Suprapubic skin (tissue), 4 donors: ENCODE data around the gene CLSTN1.

Source experiments
- CTCF ChIP-seq, 2 donors: fragments of 200-600 bp in 1 of 2; fragments of 450-650 bp in 1 of 2; sonication (generic) in 1 of 2; IDR thresholded peaks; one replicate each; pipeline ENCODE4 v1.5.1; 2016 to 2019; ENCODE audit warnings: antibody characterized with exemption in 2 of 2, mild to moderate bottlenecking in 1 of 2, moderate library complexity in 1 of 2
- EP300 ChIP-seq: sonication (generic); formaldehyde crosslinking; IDR thresholded peaks from one replicate; pipeline ENCODE4 v1.6.1; 2017; ENCODE audit warnings: antibody characterized with exemption
- POLR2A ChIP-seq, 2 donors: fragments of 450-650 bp; IDR thresholded peaks; one replicate each; pipeline ENCODE4 v1.6.1; 2017; ENCODE audit warnings: antibody characterized with exemption in 2 of 2, mild to moderate bottlenecking in 2 of 2, moderate library complexity in 2 of 2
- POLR2AphosphoS5 ChIP-seq, 3 donors: sonication (generic); formaldehyde crosslinking; IDR thresholded peaks; one replicate each; pipeline ENCODE4 v1.6.1; 2017; ENCODE audit warnings: antibody characterized with exemption in 3 of 3

- no peak for TF ChIP-seq POLR2AphosphoS5 (IDR thresholded peaks at IDR 0.05)
- no peak for TF ChIP-seq POLR2A (IDR thresholded peaks at IDR 0.05)
- TF ChIP-seq CTCF (IDR thresholded peaks at IDR 0.05), result no peak
- TF ChIP-seq EP300, result no peak
Observed at GRCh38 chr1:9855186-9855585, 31.4 kb upstream of the CLSTN1 start.
